Measurements from ENCODE around the gene IGF2. TPM values are rescaled to one million over a fixed set of nuclear protein-coding genes. Genes with fewer than 3 reads are reported as not detected.

IGF2 gene
- total RNA-seq, 1 donor from 2014 or later: 188 TPM

DNA sequence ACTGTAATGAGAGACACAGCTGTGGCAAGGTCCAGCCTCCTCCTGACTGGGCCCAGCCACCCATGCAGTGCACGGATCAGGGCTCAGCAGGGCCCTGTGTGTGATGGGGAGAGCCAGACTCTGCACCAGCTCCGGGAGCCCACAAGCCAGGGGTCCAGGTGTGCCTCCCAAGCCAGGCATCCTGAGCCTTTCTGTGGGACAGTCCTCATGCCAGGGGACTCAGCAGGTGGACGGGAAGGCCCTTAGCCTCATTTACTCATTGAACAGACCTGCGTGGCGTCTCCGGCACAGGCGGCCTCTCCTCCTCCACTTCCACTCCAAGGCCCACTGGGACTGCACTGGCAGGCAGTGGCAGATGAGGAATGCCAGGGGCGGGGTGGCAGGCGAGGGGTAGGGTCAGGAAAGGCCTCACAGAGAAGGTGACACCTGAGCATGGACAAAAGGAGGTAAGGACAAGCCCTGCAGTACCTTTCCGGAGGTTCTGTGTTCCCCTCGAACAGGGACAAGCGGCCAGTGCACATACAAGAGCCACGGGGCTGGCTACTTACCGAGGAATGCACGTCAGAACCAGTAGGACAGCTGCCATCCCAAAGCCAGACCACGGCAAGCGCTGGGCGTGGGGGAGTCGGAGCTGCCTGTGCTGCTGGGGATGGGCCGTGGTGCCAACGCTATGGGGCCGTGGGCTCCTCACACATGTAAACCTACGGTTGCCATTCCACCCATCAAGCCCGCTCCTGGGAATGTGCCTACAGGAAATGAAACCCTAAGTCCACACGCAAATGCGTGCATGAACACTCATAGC is 52.7 kb downstream of the IGF2 start:
- no peaks in the 10 kb centered on the region for H3K36me3 ChIP-seq (ENCODE audit: insufficient read depth, low read length)
- no peak overlapping the region for H3K4me3 ChIP-seq (ENCODE audit: insufficient read depth, low read depth, low read length)
- no peak overlapping the region for H3K27ac Mint-ChIP-seq (ENCODE audit: unreplicated experiment)
- H3K79me2 ChIP-seq (ENCODE audit: insufficient read depth, low read length): no peaks in the 10 kb centered on the region
- no peak overlapping the region for H3K9ac ChIP-seq (ENCODE audit: low read length)
- no peaks in the 10 kb centered on the region for H3K27me3 ChIP-seq (ENCODE audit: insufficient read depth, low read length)
- peaks cover 17% of the 10 kb centered on the region for H3K27me3 Mint-ChIP-seq (ENCODE audit: low read depth, unreplicated experiment)
- no peaks in the 10 kb centered on the region for H3K4me1 ChIP-seq (ENCODE audit: insufficient read depth, low read length)
- peaks cover 17% of the 10 kb centered on the region for H3K9me3 Mint-ChIP-seq (ENCODE audit: unreplicated experiment)
- no peak overlapping the region for H3K27ac ChIP-seq (ENCODE audit: low read depth, low read length)
- H3K4me2 ChIP-seq (ENCODE audit: low read length): no peak overlapping the region
- DNase-seq (ENCODE audit: low read depth) (no peak), FAIRE-seq (no peak)
- H3K4me1 Mint-ChIP-seq (ENCODE audit: low read depth, unreplicated experiment): no peaks in the 10 kb centered on the region
- H4K20me1 ChIP-seq (ENCODE audit: insufficient read depth, low read length): no peaks in the 10 kb centered on the region
- no peak for TF ChIP-seq EZH2 (IDR thresholded peaks at IDR 0.05; ENCODE audit: insufficient read depth, low read length)
- TF ChIP-seq, protein P1, sequence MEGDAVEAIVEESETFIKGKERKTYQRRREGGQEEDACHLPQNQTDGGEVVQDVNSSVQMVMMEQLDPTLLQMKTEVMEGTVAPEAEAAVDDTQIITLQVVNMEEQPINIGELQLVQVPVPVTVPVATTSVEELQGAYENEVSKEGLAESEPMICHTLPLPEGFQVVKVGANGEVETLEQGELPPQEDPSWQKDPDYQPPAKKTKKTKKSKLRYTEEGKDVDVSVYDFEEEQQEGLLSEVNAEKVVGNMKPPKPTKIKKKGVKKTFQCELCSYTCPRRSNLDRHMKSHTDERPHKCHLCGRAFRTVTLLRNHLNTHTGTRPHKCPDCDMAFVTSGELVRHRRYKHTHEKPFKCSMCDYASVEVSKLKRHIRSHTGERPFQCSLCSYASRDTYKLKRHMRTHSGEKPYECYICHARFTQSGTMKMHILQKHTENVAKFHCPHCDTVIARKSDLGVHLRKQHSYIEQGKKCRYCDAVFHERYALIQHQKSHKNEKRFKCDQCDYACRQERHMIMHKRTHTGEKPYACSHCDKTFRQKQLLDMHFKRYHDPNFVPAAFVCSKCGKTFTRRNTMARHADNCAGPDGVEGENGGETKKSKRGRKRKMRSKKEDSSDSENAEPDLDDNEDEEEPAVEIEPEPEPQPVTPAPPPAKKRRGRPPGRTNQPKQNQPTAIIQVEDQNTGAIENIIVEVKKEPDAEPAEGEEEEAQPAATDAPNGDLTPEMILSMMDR (IDR thresholded peaks at IDR 0.05; ENCODE audit: insufficient read depth, low read depth, low read length): no peak
- no peak overlapping the region for H2AFZ ChIP-seq (ENCODE audit: low read depth, low read length)
- no peak overlapping the region for H3K4me3 Mint-ChIP-seq (ENCODE audit: unreplicated experiment)
- peaks cover 2% of the 10 kb centered on the region for H3K36me3 Mint-ChIP-seq (ENCODE audit: low read depth, unreplicated experiment)
- H3K9me3 ChIP-seq (ENCODE audit: insufficient read depth, low read depth, low read length): peaks cover 18% of the 10 kb centered on the region

DNA sequence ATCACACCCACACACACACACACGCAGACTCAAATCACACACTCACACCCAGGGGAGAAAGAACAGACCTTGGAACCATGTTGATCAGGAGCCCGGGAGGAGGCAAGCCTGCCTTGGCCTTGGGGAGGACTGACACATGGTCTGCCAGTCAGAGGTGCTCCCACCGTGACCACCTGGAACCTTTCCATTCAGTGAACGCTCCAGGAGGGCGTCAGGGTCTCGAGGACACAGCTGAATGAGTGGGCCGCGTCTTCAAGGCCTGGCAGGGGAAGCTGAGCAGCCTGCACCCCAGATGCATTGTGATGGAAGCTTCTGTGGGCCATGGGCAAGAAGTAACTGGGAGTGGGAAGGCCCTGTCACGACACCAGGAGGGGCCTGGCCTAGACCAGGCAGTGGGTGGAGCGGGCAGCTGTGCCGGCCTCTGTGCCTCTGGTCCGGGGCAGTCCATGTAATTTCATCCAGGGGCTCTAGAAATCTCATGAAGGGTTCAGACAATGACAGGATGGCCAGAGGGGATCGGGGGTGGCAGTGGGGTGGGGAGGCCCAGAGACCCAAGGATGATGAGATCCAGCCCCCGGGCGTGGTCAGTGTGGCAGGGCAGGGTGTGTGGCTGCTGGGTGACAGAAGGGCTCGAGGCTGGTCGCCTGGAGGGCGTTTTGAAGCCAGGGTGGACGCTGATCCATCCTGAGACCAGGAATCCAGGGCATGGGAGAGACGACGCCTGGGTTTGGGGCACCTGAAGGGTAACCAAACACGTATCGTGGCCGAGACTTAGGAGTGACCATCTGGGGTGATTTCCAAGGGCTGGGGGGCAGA is 53.7 kb downstream of the IGF2 start:
- H3K4me2 ChIP-seq (ENCODE audit: low read length): no peak overlapping the region
- no peaks in the 10 kb centered on the region for H3K36me3 ChIP-seq (ENCODE audit: insufficient read depth, low read length)
- no peaks in the 10 kb centered on the region for H3K4me1 ChIP-seq (ENCODE audit: insufficient read depth, low read length)
- no peaks in the 10 kb centered on the region for H3K79me2 ChIP-seq (ENCODE audit: insufficient read depth, low read length)
- Mint-ChIP-seq H3K27ac (ENCODE audit: unreplicated experiment) (no peak overlapping the region), H3K36me3 (ENCODE audit: low read depth, unreplicated experiment) (peaks cover 2% of the 10 kb centered on the region), H3K4me1 (ENCODE audit: low read depth, unreplicated experiment) (no peaks in the 10 kb centered on the region), H3K9me3 (ENCODE audit: unreplicated experiment) (peaks cover 17% of the 10 kb centered on the region), H3K4me3 (ENCODE audit: unreplicated experiment) (no peak overlapping the region), H3K27me3 (ENCODE audit: low read depth, unreplicated experiment) (peaks cover 21% of the 10 kb centered on the region)
- H3K9me3 ChIP-seq (ENCODE audit: insufficient read depth, low read depth, low read length): peaks cover 18% of the 10 kb centered on the region
- DNase-seq (ENCODE audit: low read depth) (no peak), FAIRE-seq (no peak)
- no peak overlapping the region for H2AFZ ChIP-seq (ENCODE audit: low read depth, low read length)
- no peaks in the 10 kb centered on the region for H4K20me1 ChIP-seq (ENCODE audit: insufficient read depth, low read length)
- no peak for TF ChIP-seq EZH2 (IDR thresholded peaks at IDR 0.05; ENCODE audit: insufficient read depth, low read length)
- TF ChIP-seq, protein P1 (IDR thresholded peaks at IDR 0.05; ENCODE audit: insufficient read depth, low read depth, low read length): no peak
- no peak overlapping the region for H3K4me3 ChIP-seq (ENCODE audit: insufficient read depth, low read depth, low read length)
- H3K27ac ChIP-seq (ENCODE audit: low read depth, low read length): no peak overlapping the region
- no peak overlapping the region for H3K9ac ChIP-seq (ENCODE audit: low read length)
- no peaks in the 10 kb centered on the region for H3K27me3 ChIP-seq (ENCODE audit: insufficient read depth, low read length)

Measured in astrocyte (in vitro differentiated cells and primary cell).